Gastrocnemius medialis (tissue), 4 donors: Measurements from ENCODE around the gene FGF14.

Experiments used
- CTCF ChIP-seq, 5 experiments: fragments of 450-650 bp in 3 of 5; fragments of 200-600 bp in 2 of 5; sonication (generic) in 2 of 5; IDR thresholded peaks in 4 of 5; conservative IDR thresholded peaks in 1 of 5; 1 replicate in 4 of 5; 2 replicates in 1 of 5; pipeline ENCODE4 v1.5.1; 2016 to 2019; ENCODE audit warnings: antibody characterized with exemption in 5 of 5, mild to moderate bottlenecking in 3 of 5, moderate library complexity in 3 of 5
- POLR2A ChIP-seq, 2 donors: fragments of 450-650 bp; IDR thresholded peaks; one replicate each; pipeline ENCODE4 v1.6.1; 2017; ENCODE audit warnings: antibody characterized with exemption in 2 of 2, mild to moderate bottlenecking in 2 of 2, moderate library complexity in 2 of 2

GRCh38 chr13:101951114-101951513 is 450.7 kb downstream of the FGF14 start:
- no peak for TF ChIP-seq CTCF (IDR thresholded peaks at IDR 0.05 in 4 of 5, conservative IDR thresholded peaks at IDR 0.05 in 1 of 5)
- TF ChIP-seq POLR2A (IDR thresholded peaks at IDR 0.05), result no peak
